ENCODE results near the gene LRRC8D.

LRRC8D gene

DNA sequence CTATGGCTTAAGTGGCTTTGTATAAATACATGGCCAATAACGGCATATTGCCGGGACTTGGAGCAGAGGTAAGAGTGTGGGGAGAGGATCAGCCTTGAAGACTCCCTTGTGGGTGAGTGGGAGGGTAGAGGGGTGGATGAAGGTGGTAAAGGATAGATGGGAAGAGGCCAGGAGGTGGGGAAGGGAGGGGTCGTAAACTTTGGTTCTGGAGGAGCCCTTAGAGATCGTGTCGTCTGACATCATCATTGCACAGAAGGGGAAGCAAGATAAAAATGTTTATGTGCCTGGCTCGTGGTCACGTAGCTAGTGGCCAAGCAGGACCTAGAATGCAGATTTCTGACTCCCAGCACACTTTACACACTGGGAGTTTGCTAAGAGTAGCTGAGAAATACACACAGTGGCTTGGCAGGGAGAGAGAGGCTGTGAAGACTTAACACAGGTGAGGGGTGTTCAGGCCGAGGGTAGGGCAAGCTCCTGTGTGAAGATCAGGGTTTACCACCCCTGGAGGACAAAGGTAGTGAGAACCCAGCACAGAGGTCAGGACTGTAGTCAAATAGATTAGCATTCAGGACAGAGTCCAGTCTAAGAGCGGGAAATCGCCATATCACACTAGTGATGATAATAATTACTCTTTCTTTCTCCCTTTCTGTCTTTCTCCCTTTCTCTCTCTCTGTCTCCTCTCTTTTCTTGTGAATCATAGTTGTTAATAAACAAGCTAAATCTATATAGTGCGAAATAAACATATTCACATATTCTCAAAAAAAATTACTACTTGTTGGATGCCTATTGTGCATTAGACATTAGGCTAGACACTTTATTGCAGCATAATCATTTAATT lies 75.5 kb downstream of the LRRC8D start:
- DNase-seq (ENCODE audit: low spot score) = no peak

- no peak for DNase-seq (ENCODE audit: low spot score)
These were observed 76.7 kb downstream of the LRRC8D start for GRCh38 chr1:89897347-89898133.

DNA sequence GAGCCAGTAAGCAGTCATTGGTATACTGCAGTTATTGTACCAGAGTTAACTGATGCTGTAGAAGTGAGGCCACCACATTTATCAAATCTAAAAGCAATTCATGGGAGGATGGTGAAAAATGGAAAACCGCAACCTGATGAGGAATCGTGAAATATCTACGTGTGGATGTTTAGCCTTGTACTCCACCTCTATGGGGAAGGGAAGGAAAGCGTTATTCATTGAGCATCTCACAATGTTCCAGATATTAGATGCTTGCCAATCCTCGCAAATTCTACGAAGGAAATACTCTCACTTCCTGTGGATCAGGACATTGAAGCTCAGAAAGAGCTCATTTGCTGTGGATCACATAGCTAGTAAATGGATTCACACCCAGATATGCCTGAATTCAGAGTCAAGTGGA lies 77.3 kb downstream of the LRRC8D start:
- DNase-seq (ENCODE audit: low spot score) = no peak

DNA sequence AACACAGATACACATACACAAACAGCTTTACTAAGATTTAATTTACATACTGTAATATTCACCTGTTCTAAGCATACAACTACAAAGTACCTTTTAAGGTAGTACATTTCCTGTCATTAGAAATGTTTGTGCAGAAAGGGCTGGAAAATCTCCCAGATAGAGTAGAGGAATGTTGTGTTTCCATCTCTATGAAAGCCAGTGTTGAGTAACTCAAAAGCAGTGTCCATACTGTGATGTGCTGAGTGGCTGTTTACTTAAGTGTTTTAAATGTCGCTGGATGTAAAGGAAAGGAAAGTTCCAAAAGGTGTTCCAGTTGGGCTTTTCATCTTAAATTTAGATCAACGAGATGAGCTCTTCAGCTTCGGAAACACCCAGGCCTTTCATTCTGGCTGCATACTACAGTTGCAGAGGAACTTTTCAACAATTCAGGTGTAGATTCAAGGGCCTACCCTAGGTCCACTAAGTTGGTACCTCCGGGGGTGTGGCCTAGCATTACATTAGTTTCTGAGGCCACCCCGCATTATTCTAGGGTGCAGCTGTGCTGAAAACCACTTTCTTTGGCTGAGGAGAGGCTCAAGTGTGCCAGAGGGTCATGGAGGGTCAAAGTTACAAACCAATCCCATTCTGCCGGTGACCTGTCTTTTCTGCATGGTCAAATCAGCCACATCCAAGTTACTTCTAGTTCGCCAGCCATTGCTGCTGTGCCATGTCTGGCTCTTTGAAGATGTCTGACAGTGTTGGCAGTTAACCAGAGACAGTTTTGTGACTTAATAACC lies 78.1 kb downstream of the LRRC8D start:
- no peak for DNase-seq (ENCODE audit: low spot score)

DNA sequence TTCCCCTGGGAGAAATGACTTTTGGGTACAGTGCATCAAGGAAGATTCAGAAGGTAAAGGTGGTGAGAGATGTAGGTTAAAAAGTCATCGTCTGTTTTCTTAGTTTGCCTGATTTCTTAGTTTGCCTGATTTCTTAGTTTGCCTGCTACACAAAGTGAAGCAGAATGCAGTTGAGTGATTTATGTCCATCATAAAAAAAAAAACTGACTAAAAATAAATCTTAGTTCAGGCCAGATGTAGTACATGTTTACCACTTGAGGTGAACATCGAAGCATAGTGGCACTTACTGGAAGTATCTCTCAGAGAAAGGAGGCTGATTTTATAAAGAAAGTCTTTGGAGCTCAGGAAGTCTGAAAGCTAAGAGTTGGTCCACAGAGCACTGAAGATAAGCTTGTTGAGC lies 79.5 kb downstream of the LRRC8D start:
- no peak for DNase-seq (ENCODE audit: low spot score)

GRCh38 chr1:89900791-89901708 lies 80.2 kb downstream of the LRRC8D start:
- no peak for DNase-seq (ENCODE audit: low spot score)

DNA sequence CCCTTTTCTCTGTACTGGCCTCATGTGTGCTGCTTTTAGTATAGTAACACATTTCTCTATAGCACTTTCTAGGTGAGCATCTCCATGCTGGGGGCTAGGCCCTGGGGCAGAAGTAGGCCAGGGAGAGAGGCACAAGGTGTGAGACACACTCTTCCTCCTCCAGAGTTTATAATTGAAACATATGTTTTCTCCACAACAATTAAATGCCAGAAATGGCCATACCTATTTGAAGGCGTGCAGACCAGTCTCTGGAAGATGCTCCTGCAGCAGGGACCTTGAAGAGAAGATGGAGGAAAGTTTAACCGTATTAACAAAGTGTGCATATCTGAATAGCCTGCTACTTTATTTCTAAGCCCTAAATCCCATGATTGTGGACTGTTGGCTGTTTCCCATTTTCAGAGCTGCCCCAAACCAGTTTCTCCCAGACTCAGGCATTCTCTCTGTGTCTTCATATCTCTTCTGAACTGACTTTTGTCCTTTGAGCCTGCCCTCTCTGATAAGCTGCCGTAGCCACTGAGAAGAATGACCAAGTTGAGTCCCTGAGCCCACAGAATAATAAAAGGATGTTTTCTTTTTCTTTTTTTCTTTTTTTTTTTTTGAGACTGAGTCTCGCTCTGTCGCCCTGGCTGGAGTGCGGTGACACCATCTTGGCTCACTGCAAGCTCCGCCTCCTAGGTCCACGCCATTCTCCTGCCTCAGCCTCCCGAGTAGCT lies 81.3 kb downstream of the LRRC8D start:
- DNase-seq (ENCODE audit: low spot score) = no peak

DNA sequence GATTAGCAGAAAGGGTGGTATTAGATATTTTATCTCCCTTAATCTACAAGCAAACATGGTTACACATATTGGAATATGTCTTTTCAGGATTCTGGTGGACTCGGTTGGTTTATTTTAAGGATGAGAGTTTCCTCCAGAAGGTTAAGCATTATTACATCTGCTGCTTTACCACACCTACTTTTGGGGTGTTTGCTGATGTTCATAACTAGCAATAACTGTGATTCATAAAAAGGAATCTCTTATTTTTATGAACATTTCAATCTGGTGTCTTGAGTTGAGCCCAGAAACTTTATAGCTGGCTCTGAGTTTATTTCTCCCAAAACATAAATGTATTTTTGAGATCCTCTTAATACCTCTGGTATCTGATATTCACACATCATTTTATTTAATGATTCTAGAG lies 82.7 kb downstream of the LRRC8D start:
- peak; percentile 18 for DNase-seq (ENCODE audit: low spot score)

DNA sequence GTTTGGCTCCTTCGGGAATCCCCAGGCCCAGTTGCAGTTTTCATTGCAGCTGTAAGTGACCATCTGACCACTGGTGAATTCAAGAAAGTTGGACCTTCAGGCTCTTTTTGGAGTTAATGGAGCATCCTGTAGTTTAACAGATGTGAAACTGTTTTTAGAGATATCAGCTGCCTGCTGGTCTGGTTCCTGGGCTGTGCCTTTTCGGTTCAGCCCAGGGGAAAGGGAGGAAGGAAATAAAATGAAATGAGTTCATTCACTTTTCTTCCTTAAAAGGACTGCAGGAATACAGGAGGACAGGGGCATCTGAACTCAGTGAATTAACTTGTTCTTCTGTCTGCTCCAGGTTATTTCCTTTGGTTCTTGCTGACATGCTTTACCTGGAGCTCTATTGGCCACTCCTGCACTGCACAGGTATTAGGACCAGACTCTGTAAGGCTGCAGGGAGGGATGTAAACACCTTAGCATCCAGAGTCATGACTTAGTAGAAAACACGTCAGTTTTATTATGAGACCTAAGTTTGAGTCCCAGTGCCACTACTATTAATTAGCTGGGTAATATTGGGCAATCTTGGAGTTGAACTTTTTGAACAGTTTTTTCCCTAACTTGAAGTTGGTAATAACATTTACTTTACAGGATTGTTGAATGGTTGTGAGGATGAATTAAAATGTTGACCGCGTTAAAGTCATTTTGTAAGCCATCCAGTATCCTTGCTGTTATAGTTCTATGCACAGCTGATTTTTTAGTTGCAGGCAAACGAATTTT lies 83.6 kb downstream of the LRRC8D start:
- DNase-seq (ENCODE audit: low spot score) = no peak

GRCh38 chr1:89905395-89906058 lies 84.7 kb downstream of the LRRC8D start:
- no peak for DNase-seq (ENCODE audit: low spot score)

GRCh38 chr1:89906088-89906487 lies 85.3 kb downstream of the LRRC8D start:
- DNase-seq (ENCODE audit: low spot score) = no peak

- peak; percentile 20 for DNase-seq (ENCODE audit: low spot score)
These were observed 86.9 kb downstream of the LRRC8D start for GRCh38 chr1:89907727-89908212.

DNA sequence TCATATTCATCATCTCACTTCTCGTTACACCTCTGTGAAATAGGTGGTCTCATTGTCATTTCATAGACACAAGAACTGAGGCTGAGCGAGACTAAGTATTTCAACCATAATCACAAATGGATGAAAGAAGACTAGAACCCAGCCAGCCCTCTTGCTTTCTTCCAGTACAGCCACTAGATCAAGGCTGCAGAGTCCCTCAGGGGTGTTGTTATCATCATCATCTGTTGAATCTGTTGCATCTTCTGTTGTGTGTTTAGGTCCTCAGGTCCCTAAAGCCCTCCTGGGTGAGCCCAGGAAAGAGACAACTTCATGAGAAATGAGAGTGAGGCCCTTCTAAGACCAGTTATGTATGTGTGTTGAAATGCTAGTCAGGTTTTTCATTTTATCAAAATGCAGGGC lies 87.4 kb downstream of the LRRC8D start:
- no peak for DNase-seq (ENCODE audit: low spot score)

GRCh38 chr1:89908672-89909436 lies 88.0 kb downstream of the LRRC8D start:
- DNase-seq (ENCODE audit: low spot score) = peak; percentile 45

DNA sequence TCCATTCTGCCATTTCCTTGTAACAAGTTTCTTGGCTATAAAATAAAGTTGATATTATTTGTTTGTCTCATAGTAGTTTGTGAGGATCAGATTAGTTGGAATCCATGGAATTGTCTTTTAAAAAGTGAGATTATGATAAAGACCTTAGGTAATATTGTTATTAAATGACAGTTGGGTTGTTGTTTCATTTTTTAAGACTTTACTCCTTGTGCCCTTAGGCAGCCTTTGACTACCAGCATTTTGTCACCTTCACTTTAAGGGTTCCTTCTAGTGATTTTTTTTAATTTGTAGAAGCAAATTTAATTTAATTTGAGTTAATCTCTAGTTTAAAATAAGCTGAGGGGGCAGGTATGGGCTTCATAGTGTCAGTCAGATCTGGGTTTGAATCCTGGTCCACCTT lies 89.4 kb downstream of the LRRC8D start:
- DNase-seq (ENCODE audit: low spot score) = no peak

GRCh38 chr1:89910780-89911179 lies 89.9 kb downstream of the LRRC8D start:
- DNase-seq (ENCODE audit: low spot score) = peak; percentile 30

DNA sequence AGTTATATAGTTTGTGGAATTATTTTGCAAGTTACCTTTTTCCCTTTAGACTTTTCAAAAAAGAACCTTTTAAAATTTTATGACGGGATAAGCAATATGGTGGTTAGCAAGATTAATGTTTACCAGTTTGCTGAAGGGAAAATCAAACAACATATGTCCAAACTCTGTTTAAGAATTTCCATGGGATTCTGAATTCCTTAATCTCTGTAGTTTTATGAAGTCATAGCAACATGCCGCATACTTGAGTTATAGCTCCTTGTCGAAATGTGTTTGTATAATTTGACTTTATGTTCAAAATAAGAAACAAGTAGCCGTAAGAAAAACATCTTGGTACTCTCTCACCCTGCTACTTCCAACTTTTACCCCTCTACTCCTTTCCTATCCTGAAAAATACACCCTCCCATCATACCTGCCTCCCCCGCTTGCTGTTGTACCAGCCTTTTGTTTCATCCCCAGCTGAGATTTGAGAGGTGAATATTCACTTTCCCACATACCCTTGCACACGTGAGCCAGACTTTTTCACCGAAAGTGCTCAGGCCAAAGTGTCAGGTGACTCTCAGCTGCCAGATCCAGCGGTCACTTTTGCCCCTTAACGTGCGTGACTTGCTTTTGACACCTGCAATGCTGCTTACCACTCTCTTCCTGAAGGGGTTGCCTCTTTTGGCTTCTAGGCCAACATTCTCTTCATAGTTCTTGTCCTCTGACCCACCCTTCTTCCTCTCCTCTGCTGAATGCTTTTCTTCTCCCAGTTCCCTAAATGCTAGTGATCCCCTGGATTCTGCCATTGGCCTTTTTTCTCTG lies 90.6 kb downstream of the LRRC8D start:
- no peak for DNase-seq (ENCODE audit: low spot score)

DNA sequence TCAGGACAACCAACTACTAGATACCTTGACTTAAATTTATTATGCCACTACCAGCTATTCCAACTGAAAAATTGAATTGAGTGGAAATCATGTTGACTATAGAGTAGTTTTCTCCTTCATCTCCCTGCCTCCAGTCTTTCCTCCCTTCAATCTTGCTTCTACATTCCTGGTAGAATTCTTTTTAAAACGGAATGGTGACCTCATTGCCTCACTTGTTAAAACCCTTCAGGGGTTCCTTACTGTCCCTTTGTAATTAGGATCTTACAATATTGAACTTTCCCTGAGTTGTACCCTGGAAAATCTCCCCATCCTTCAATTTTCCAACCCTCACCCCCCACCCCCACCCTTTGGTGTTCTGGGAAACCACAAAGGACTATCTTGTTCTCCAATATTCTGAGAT lies 91.2 kb downstream of the LRRC8D start:
- DNase-seq (ENCODE audit: low spot score) = no peak
